A673 (cell line): ENCODE measurements around the gene MGAT5B.

Source experiments
- CTCF ChIP-seq: fragments of 300-800, 200-600 bp; sonication (generic); conservative IDR thresholded peaks from 2 replicates; pipeline ENCODE4 v1.5.1; 2017; ENCODE audit warnings: low read depth, mild to moderate bottlenecking, antibody characterized with exemption, low read length, moderate library complexity, mixed read lengths
- EZH2 ChIP-seq: fragments of 200-600 bp; sonication (generic); IDR thresholded peaks from 2 replicates; pipeline ENCODE4 v1.6.1; 2017; ENCODE audit warnings: borderline replicate concordance, low read depth, mild to moderate bottlenecking, mixed read lengths, antibody characterized with exemption, low read length; ENCODE audit not compliant: poor library complexity, severe bottlenecking

- no peak for TF ChIP-seq CTCF
- TF ChIP-seq EZH2: no peak
Observed at GRCh38 chr17:76844485-76844829, 23.7 kb upstream of the MGAT5B start.
